Heart left ventricle (tissue), 16 donors: ENCODE data around the gene TXNRD2. TPM values are rescaled to one million over a fixed set of nuclear protein-coding genes. Genes with fewer than 3 reads are reported as not detected.

ENCODE experiments used
- ATAC-seq, 4 donors: fragments of 200-7000 bp; cut with Tn5 transposase; one replicate each; pipeline ENCODE4 v1.9.1; 2020 to 2022; ENCODE audit warnings: moderate library complexity in 4 of 4, mild to moderate bottlenecking in 3 of 4, moderate number of reproducible peaks in 1 of 4
- DNase-seq, 5 donors: peaks; one replicate each; pipeline ENCODE4 v3.0.0-alpha.2; 2020
- H3K27ac ChIP-seq, 12 donors: fragments of 200-600 bp; sonication (generic) in 4 of 12; one replicate each; pipeline versions ENCODE4 v1.5.0 to v1.8.0; 2016 to 2022; ENCODE audit warnings: mild to moderate bottlenecking in 2 of 12
- H3K27me3 ChIP-seq, 9 donors: fragments of 200-600 bp; sonication (generic) in 2 of 9; one replicate each; pipeline versions ENCODE4 v1.5.1 to v1.8.0; 2016 to 2022; ENCODE audit warnings: mild to moderate bottlenecking in 3 of 9
- H3K36me3 ChIP-seq, 9 donors: fragments of 200-600 bp; sonication (generic) in 2 of 9; one replicate each; pipeline versions ENCODE4 v1.5.0 to v1.8.0; 2018 to 2022; ENCODE audit warnings: mild to moderate bottlenecking in 2 of 9
- H3K4me1 ChIP-seq, 12 donors: fragments of 200-600 bp; sonication (generic) in 4 of 12; one replicate each; pipeline versions ENCODE4 v1.5.0 to v1.8.0; 2016 to 2022; ENCODE audit warnings: mild to moderate bottlenecking in 3 of 12
- H3K4me3 ChIP-seq, 12 donors: fragments of 200-600 bp; sonication (generic) in 4 of 12; one replicate each; pipeline versions ENCODE4 v1.5.0 to v1.8.0; 2017 to 2022; ENCODE audit warnings: mild to moderate bottlenecking in 9 of 12, moderate library complexity in 4 of 12
- H3K9me3 ChIP-seq, 12 donors: fragments of 200-600 bp; sonication (generic) in 4 of 12; one replicate each; pipeline versions ENCODE4 v1.5.0 to v1.8.0; 2016 to 2022; ENCODE audit warnings: mild to moderate bottlenecking in 1 of 12
- POLR2A ChIP-seq, 2 donors: fragments of 450-650 bp; IDR thresholded peaks; one replicate each; pipeline ENCODE4 v1.6.1; 2017; ENCODE audit warnings: antibody characterized with exemption in 2 of 2, mild to moderate bottlenecking in 2 of 2, moderate library complexity in 2 of 2
- WGBS, 4 donors: extraction: QIAGEN DNeasy Blood & Tissue Kit in 2 of 4; methylation state at CpG; one replicate each; pipeline versions ENCODE4 v1.1.5 to v1.1.7; 2013 to 2018; 5-methylcytosine and 5-hydroxymethylcytosine counted together
- intact Hi-C, 10 donors: fragments of 100-400 bp; cut with DNase I; formaldehyde crosslinking; loops; one replicate each; pipeline versions ENCODE4 v1.11.1 to v1.14.2; 2022
- polyA plus RNA-seq, 2 donors: library from polyadenylated mRNA; stranded (reverse); fragments of 200-250 nt; gene quantifications; one replicate each; pipeline ENCODE4 v1.2.3, GENCODE V29; 2013
- total RNA-seq, 9 donors: library from RNA; depleted of rRNA in 2 of 9; stranded (reverse); fragments of >200 nt in 2 of 9; fragmentation: NEBNext Ultra II Directional in 3 of 9; extraction: Animal tissue kit (Norgen Biotek cat#: 25700) in 3 of 9; gene quantifications; one replicate each; pipeline versions ENCODE4 v1.1.0 to v1.2.4, GENCODE V29; 2016 to 2023
- TF ChIP-seq, protein P1 (sequence below), 12 donors: fragments of 200-600 bp; sonication (generic) in 4 of 12; IDR thresholded peaks; one replicate each; pipeline versions ENCODE4 v1.5.0 to v1.8.0; 2018 to 2022; ENCODE audit warnings: antibody characterized with exemption in 12 of 12, mild to moderate bottlenecking in 5 of 12
- donor health status: ischemic (EF 13 %, LVEDD 7.1; RV severe dilation, severe dysfunction).
- donor health status: healthy with polysubstance abuse.
- donor health status: DM: no; HTN: yes; CAD: no.
- donor health status: DM: no; HTN: no; CAD: no.
- donor health status: ischemic (EF 25% LVEDD 6.9; RV normal size, moderate dysfunction).
- donor health status: ischemic (EF 25% LVEDD 5.7; RV mildly dilated, moderate dysfunction).
- donor health status: healthy.
- donor health status: DM: yes; HTN: yes; CAD: no.
- donor health status: ischemic (EF 35%, LVEDD 5.7; RV mildly dilated, moderate dysfunction).
- donor health status: nonischemic (EF 11% LVEDD 7.7; RV severe dilation, severe dysfunction).
- donor health status: DM: yes; HTN: yes; CAD: no.
- donor health status: PGD.
- donor health status: ischemic (EF 29% LVEDD 5.4; RV normal size, mild dysfunction).
- donor health status: nonischemic (EF 23%, LVEDD 6.1; RV moderate dilation, normal function).

Gene TXNRD2
- total and polyA plus RNA-seq, 11 donors: 23.4 to 60.2 (median 33.5) TPM

DNA sequence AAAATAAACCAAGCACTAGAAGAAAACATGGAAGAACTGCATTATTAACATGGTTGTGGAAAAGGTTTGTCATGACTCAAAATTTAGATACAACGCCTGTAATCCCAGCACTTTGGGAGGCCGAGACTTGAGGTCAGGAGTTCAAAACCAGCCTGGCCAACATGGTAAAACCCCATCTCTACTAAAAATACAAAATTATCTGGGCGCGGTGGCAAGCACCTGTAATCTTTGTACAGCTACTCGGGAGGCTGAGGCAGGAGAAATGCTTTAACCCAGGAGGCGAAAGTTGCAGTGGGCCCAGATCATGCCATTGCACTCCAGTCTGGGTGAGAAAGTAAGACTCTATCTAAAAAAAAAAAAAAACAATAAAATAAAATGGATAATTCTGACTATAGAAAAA lies 110.6 kb downstream of the TXNRD2 start:
- no peak for DNase-seq
- intact Hi-C loops: no loop called here
- H3K4me1 ChIP-seq: no peaks in the 10 kb centered on the region

DNA sequence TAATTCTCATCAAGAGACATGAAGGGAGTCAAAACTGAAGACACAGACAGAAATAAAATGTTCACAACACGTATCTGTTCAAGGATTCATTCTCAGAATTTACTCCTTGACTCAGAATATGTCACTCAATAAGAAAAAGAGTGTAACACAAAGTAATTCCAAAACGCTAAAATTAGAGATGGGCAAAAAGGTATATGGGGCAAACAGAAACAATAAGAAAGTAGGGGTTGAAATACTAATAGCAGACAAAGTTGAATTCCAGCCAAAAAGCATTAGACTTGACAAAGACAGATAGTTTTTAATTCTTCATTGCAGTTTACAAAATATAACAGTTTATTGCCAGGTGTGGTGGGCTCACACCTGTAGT lies 113.6 kb downstream of the TXNRD2 start:
- 88 to 96% (median 91%) methylated on average over 2 of the region's 2 CpGs for WGBS, 4 donors
- H3K27ac ChIP-seq: no peak overlapping the region
- intact Hi-C loops: no loop called here
- no peaks in the 10 kb centered on the region for H3K4me1 ChIP-seq
- H3K4me3 ChIP-seq: no peak overlapping the region
- DNase-seq (no peak), ATAC-seq (no peak)
- no peak for TF ChIP-seq POLR2A (IDR thresholded peaks at IDR 0.05)
- TF ChIP-seq, protein P1, sequence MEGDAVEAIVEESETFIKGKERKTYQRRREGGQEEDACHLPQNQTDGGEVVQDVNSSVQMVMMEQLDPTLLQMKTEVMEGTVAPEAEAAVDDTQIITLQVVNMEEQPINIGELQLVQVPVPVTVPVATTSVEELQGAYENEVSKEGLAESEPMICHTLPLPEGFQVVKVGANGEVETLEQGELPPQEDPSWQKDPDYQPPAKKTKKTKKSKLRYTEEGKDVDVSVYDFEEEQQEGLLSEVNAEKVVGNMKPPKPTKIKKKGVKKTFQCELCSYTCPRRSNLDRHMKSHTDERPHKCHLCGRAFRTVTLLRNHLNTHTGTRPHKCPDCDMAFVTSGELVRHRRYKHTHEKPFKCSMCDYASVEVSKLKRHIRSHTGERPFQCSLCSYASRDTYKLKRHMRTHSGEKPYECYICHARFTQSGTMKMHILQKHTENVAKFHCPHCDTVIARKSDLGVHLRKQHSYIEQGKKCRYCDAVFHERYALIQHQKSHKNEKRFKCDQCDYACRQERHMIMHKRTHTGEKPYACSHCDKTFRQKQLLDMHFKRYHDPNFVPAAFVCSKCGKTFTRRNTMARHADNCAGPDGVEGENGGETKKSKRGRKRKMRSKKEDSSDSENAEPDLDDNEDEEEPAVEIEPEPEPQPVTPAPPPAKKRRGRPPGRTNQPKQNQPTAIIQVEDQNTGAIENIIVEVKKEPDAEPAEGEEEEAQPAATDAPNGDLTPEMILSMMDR (IDR thresholded peaks at IDR 0.05): no peak
- H3K36me3 ChIP-seq: no peaks in the 10 kb centered on the region
- H3K9me3 ChIP-seq: no peaks in the 10 kb centered on the region
- no peaks in the 10 kb centered on the region for H3K27me3 ChIP-seq

More for the DNA sequence above, 110.6 kb downstream of the TXNRD2 start:
- Histone ChIP-seq H3K27me3 (no peaks in the 10 kb centered on the region), H3K27ac (no peak overlapping the region), H3K4me3 (no peak overlapping the region), H3K9me3 (no peaks in the 10 kb centered on the region), H3K36me3 (no peaks in the 10 kb centered on the region)
- 93 to 98% (median 97%) methylated on average over 6 of the region's 6 CpGs for WGBS, 4 donors
- no peak for ATAC-seq
- TF ChIP-seq POLR2A (IDR thresholded peaks at IDR 0.05): no peak
- TF ChIP-seq, protein P1 (IDR thresholded peaks at IDR 0.05): no peak

DNA sequence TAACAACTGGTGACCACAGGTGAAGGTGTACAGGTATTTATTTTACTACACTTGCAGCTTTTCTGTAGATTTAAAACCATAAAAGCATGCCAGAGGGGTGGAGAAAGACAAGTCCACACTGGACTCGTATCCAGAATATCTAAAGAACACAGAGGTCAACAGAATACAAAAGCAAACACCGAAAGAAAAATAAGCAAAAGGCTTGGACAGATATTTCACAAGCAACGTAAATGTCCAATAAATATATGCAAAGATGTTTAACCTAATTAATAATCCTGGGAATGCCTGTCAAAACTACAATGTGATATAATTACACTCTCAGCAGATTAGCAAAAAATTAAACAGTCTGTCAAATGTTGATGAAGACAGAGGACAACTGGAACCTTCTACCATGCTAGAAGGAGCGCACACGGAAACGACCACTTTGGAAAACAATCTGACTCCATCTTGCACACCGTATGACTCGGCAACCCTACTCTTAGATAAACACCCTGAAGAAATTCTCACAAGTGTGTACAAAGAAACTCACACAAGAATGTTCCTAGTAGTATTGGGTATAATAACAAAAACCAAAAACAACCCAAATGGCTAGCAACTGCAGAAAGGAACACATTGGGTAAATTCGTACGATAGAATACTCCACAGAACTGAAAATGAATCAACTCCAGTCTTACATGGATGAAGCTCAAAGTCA lies 114.1 kb downstream of the TXNRD2 start:
- intact Hi-C loops: no loop called here
- Histone ChIP-seq H3K4me3 (no peak overlapping the region), H3K4me1 (no peaks in the 10 kb centered on the region), H3K27ac (no peak overlapping the region), H3K36me3 (no peaks in the 10 kb centered on the region), H3K9me3 (no peaks in the 10 kb centered on the region), H3K27me3 (no peaks in the 10 kb centered on the region)
- 85 to 90% (median 88%) methylated on average over 10 of the region's 10 CpGs for WGBS, 4 donors
- DNase-seq (no peak), ATAC-seq (no peak)
- no peak for TF ChIP-seq POLR2A (IDR thresholded peaks at IDR 0.05)
- TF ChIP-seq, protein P1 (IDR thresholded peaks at IDR 0.05): no peak

DNA sequence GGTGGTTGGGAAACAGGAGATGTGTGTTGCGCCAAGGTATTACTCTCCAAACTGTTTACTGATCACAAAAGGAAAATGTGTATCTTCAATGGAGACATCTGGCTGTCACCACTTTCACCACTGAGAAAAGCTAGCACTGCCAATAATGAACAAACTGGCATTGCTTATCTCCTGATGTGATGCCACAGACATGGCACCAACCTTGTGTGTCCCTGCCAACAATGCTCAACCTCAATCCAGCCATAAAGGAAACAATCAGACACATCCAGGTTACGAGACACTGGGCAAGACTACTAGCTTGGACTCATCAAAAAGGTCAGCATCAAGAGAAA lies 115.0 kb downstream of the TXNRD2 start:
- H3K27ac ChIP-seq: no peak overlapping the region
- H3K4me1 ChIP-seq: no peaks in the 10 kb centered on the region
- ATAC-seq (no peak), DNase-seq (no peak)
- WGBS, 4 donors: 45 to 93% (median 72%) methylated on average over 2 of the region's 2 CpGs
- no peaks in the 10 kb centered on the region for H3K36me3 ChIP-seq
- H3K27me3 ChIP-seq: no peaks in the 10 kb centered on the region
- TF ChIP-seq POLR2A (IDR thresholded peaks at IDR 0.05): no peak
- H3K9me3 ChIP-seq: no peaks in the 10 kb centered on the region
- H3K4me3 ChIP-seq: no peak overlapping the region
- intact Hi-C loops: no loop called here
